HG03196 (cell line): Measurements from ENCODE around the gene LRRC4C.
"Not testable (repeated sequence)": the region's sequence is repeated elsewhere in the genome, so short reads cannot be mapped to it uniquely, and the experiment has no call there.

Experiments
- ATAC-seq: cut with Tn5 transposase; IDR thresholded peaks from one replicate; pipeline ENCODE4 v1.9.1; 2021; ENCODE audit not compliant: unreplicated experiment

The LRRC4C gene

GRCh38 chr11:40885250-40885954 lies 574.0 kb downstream of the LRRC4C start:
- no peak for ATAC-seq

GRCh38 chr11:40882301-40882700 lies 577.2 kb downstream of the LRRC4C start:
- ATAC-seq: no peak

- no peak for ATAC-seq
These were observed 579.5 kb downstream of the LRRC4C start for GRCh38 chr11:40879911-40880310.

- no peak for ATAC-seq
These were observed 581.5 kb downstream of the LRRC4C start for GRCh38 chr11:40877981-40878380.

- no peak for ATAC-seq
These were observed 582.2 kb downstream of the LRRC4C start for GRCh38 chr11:40877256-40877655.

- ATAC-seq: no peak
These were observed 591.3 kb downstream of the LRRC4C start for GRCh38 chr11:40867991-40868632.

- ATAC-seq: not testable (repeated sequence)
These were observed 601.7 kb downstream of the LRRC4C start for GRCh38 chr11:40857754-40858153.

GRCh38 chr11:40842750-40843339 lies 616.6 kb downstream of the LRRC4C start:
- no peak for ATAC-seq

GRCh38 chr11:40841231-40841630 lies 618.2 kb downstream of the LRRC4C start:
- ATAC-seq: no peak

GRCh38 chr11:40838181-40838683 lies 621.2 kb downstream of the LRRC4C start:
- no peak for ATAC-seq

GRCh38 chr11:40827116-40827515 lies 632.3 kb downstream of the LRRC4C start:
- ATAC-seq: no peak

GRCh38 chr11:40826601-40827000 lies 632.9 kb downstream of the LRRC4C start:
- no peak for ATAC-seq

GRCh38 chr11:40825201-40825834 lies 634.1 kb downstream of the LRRC4C start:
- ATAC-seq: no peak

GRCh38 chr11:40819230-40819629 lies 640.2 kb downstream of the LRRC4C start:
- ATAC-seq: no peak

- ATAC-seq: no peak
These were observed 642.5 kb downstream of the LRRC4C start for GRCh38 chr11:40816976-40817375.

- no peak for ATAC-seq
These were observed 661.5 kb downstream of the LRRC4C start for GRCh38 chr11:40797981-40798380.

- ATAC-seq: no peak
These were observed 672.2 kb downstream of the LRRC4C start for GRCh38 chr11:40787224-40787623.

GRCh38 chr11:40763046-40763445 lies 696.4 kb downstream of the LRRC4C start:
- ATAC-seq: no peak

- ATAC-seq: no peak
These were observed 700.1 kb downstream of the LRRC4C start for GRCh38 chr11:40759341-40759740.

- ATAC-seq: no peak
These were observed 705.2 kb downstream of the LRRC4C start for GRCh38 chr11:40754297-40754696.

GRCh38 chr11:40746282-40746681 lies 713.2 kb downstream of the LRRC4C start:
- ATAC-seq: no peak

GRCh38 chr11:40732132-40732531 lies 727.3 kb downstream of the LRRC4C start:
- no peak for ATAC-seq
